Measurements from ENCODE around the gene DCDC1.

The DCDC1 gene

GRCh38 chr11:31102316-31102715, 267.2 kb downstream of the DCDC1 start:
- no peak for DNase-seq

- DNase-seq = no peak
These were observed 273.2 kb downstream of the DCDC1 start for GRCh38 chr11:31096191-31096805.

- DNase-seq = no peak
These were observed 276.9 kb downstream of the DCDC1 start for GRCh38 chr11:31092638-31093037.

- DNase-seq = no peak
These were observed 280.4 kb downstream of the DCDC1 start for GRCh38 chr11:31089117-31089516.

GRCh38 chr11:31069447-31070205, 299.9 kb downstream of the DCDC1 start:
- DNase-seq = no peak

- no peak for DNase-seq
These were observed 308.7 kb downstream of the DCDC1 start for GRCh38 chr11:31060880-31061279.

- DNase-seq = no peak
These were observed 310.0 kb downstream of the DCDC1 start for GRCh38 chr11:31059529-31059928.

- DNase-seq = no peak
These were observed 319.3 kb downstream of the DCDC1 start for GRCh38 chr11:31050061-31050765.

GRCh38 chr11:31045335-31045734, 324.2 kb downstream of the DCDC1 start:
- no peak for DNase-seq

GRCh38 chr11:31030138-31030792, 339.3 kb downstream of the DCDC1 start:
- DNase-seq = no peak

GRCh38 chr11:31026315-31026714, 343.2 kb downstream of the DCDC1 start:
- no peak for DNase-seq

- DNase-seq = no peak
These were observed 347.5 kb downstream of the DCDC1 start for GRCh38 chr11:31022080-31022479.

GRCh38 chr11:31019786-31020185, 349.8 kb downstream of the DCDC1 start:
- no peak for DNase-seq

GRCh38 chr11:31005202-31005601, 364.3 kb downstream of the DCDC1 start:
- no peak for DNase-seq

GRCh38 chr11:31001427-31001826, 368.1 kb downstream of the DCDC1 start:
- no peak for DNase-seq

GRCh38 chr11:31000381-31000780, 369.2 kb downstream of the DCDC1 start:
- no peak for DNase-seq

GRCh38 chr11:30992513-30992849, 377.1 kb downstream of the DCDC1 start:
- DNase-seq = no peak

GRCh38 chr11:30991802-30992512, 377.6 kb downstream of the DCDC1 start:
- DNase-seq = no peak

- DNase-seq = no peak
These were observed 378.2 kb downstream of the DCDC1 start for GRCh38 chr11:30991376-30991775.

- DNase-seq = no peak
These were observed 378.8 kb downstream of the DCDC1 start for GRCh38 chr11:30990625-30991296.

GRCh38 chr11:30987819-30988218, 381.7 kb downstream of the DCDC1 start:
- no peak for DNase-seq

- DNase-seq = no peak
These were observed 384.0 kb downstream of the DCDC1 start for GRCh38 chr11:30985536-30985935.

All from NCI-H1417 treated with DMSO at 0.1 percent for 48 hours (cell line).